Osteoblast (primary cell): ENCODE data around the gene PPP4R3B. TPM values are rescaled to one million over a fixed set of nuclear protein-coding genes. Genes with fewer than 3 reads are reported as not detected.
A peak's percentile ranks its signal among the peaks of the same experiment; 100 is the strongest.

ENCODE experiments used
- DNase-seq: peaks from one replicate; pipeline ENCODE4 v3.0.0; 2011; ENCODE audit warnings: low spot score, mixed read lengths; ENCODE audit not compliant: insufficient read length; ENCODE audit errors: missing footprints
- H2AFZ ChIP-seq: 2 replicates; pipeline ENCODE4 v1.6.0; 2011; ENCODE audit warnings: mild to moderate bottlenecking, low read length
- H3K27ac ChIP-seq: 2 replicates; pipeline ENCODE4 v1.5.1; 2011; ENCODE audit warnings: mild to moderate bottlenecking, low read depth, low read length, moderate library complexity
- H3K27me3 ChIP-seq: 2 replicates; pipeline ENCODE4 v1.6.0; 2012; ENCODE audit warnings: mild to moderate bottlenecking, control low read depth, inconsistent platforms, low read length, moderate library complexity; ENCODE audit not compliant: insufficient read depth
- H3K36me3 ChIP-seq: 2 replicates; pipeline ENCODE4 v1.5.1; 2011; ENCODE audit warnings: mild to moderate bottlenecking, low read length, control low read depth, moderate library complexity; ENCODE audit not compliant: insufficient read depth
- H3K4me1 ChIP-seq: 2 replicates; pipeline ENCODE4 v1.5.1; 2011; ENCODE audit warnings: mild to moderate bottlenecking, low read length, control low read depth, moderate library complexity; ENCODE audit not compliant: insufficient read depth
- H3K4me2 ChIP-seq: 2 replicates; pipeline ENCODE4 v1.6.0; 2011; ENCODE audit warnings: mild to moderate bottlenecking, low read length; ENCODE audit not compliant: insufficient read depth
- H3K4me3 ChIP-seq: fragments of 200-600 bp; sonication (generic); 3 replicates; pipeline ENCODE4 v1.5.1; 2012; ENCODE audit warnings: mild to moderate bottlenecking, low read length, inconsistent platforms; ENCODE audit not compliant: insufficient read depth
- H3K79me2 ChIP-seq: 2 replicates; pipeline ENCODE4 v1.6.0; 2012; ENCODE audit warnings: mild to moderate bottlenecking, low read length, control low read depth, inconsistent platforms; ENCODE audit not compliant: insufficient read depth
- H3K9me3 ChIP-seq: 2 replicates; pipeline ENCODE4 v1.5.1; 2011; ENCODE audit warnings: low read depth, low read length, control low read depth
- H4K20me1 ChIP-seq: 2 replicates; pipeline ENCODE4 v1.6.0; 2012; ENCODE audit warnings: mild to moderate bottlenecking, low read length, control low read depth; ENCODE audit not compliant: insufficient read depth
- CTCF ChIP-seq: IDR thresholded peaks from 2 replicates; pipeline ENCODE4 v1.5.1; 2011; ENCODE audit warnings: mild to moderate bottlenecking, low read depth, low read length, moderate library complexity; ENCODE audit errors: extremely low read depth
- total RNA-seq: library from RNA; depleted of rRNA; stranded (reverse); fragments of >200 nt; gene quantifications from 2 replicates; pipeline ENCODE4 v1.2.3, GENCODE V29; 2012

PPP4R3B gene
- total RNA-seq, 1 donor: 37.6 TPM

DNA sequence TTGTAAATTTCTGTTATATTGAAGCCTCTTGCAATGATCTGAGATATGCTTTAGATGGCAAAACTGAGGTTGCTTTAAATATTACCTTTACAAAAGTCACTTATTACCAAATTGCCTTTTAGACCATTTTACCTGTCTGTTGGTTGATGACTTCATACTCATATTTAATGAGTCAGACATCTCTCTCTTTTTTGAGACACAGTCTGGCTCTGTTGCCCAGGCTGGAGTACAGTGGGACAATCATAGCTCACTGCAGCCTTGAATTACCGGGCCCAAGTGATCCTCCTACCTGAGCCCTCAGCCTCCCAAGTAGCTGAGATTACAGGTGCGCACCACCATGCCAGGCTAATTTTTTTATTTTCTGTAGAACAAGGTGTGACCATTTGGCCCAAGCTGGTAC lies 11.5 kb upstream of the PPP4R3B start:
- no peak for TF ChIP-seq CTCF
- H3K79me2 ChIP-seq: peaks cover 6% of the 10 kb centered on the region
- peaks cover under 1% of the 10 kb centered on the region for H4K20me1 ChIP-seq
- H2AFZ ChIP-seq: no peak overlapping the region
- H3K4me2 ChIP-seq: no peak overlapping the region
- no peak overlapping the region for H3K4me3 ChIP-seq
- no peak for DNase-seq
- H3K36me3 ChIP-seq: peaks cover 14% of the 10 kb centered on the region
- no peaks in the 10 kb centered on the region for H3K9me3 ChIP-seq
- H3K27me3 ChIP-seq: no peaks in the 10 kb centered on the region
- H3K27ac ChIP-seq: no peak overlapping the region
- no peaks in the 10 kb centered on the region for H3K4me1 ChIP-seq

DNA sequence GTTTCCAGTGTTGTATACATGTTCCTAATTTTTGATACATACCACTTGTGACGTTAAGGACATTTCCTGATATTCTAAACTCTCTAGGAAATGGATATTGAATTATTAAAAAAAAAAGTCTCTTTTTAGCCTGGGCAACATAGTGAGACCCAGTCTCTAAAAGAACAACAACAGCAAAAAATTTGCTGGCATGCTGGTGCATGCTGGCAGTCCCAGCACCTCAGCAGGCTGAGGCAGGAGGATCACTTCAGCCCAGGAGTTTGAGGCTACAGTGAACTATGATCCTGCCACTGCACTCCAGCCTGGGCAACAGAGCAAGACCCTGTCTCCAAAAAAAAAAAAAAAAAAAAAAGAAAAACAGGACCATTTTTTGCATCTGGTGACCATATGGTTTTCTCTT lies 10.5 kb upstream of the PPP4R3B start:
- Histone ChIP-seq H3K27me3 (no peaks in the 10 kb centered on the region), H3K27ac (no peak overlapping the region), H3K4me1 (no peaks in the 10 kb centered on the region), H3K79me2 (peaks cover 10% of the 10 kb centered on the region), H3K4me2 (no peak overlapping the region), H3K9me3 (no peaks in the 10 kb centered on the region), H3K4me3 (no peak overlapping the region), H2AFZ (no peak overlapping the region), H3K36me3 (peaks cover 11% of the 10 kb centered on the region), H4K20me1 (peaks cover 3% of the 10 kb centered on the region)
- no peak for DNase-seq
- no peak for TF ChIP-seq CTCF

DNA sequence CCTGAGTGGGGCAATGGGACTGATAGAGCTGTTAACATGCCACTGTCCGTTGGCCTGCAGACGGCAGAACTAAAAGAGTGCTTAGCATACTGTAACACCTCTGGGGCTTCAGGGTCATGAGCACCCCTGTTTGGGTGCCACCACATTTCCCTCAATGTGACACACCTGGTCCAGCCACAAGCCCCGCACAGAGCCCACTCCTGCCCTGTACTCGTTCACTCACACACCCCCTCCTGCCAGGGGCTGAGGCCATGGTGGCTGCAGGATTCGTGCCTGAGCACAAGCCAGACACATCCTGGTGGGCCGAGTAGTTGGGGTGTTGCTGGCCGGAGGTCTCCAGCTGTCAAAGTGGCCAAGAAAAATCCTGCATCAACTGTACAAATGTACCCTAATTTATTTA lies 4.4 kb upstream of the PPP4R3B start:
- H2AFZ ChIP-seq: no peak overlapping the region
- H4K20me1 ChIP-seq: peaks cover 15% of the 10 kb centered on the region
- no peak overlapping the region for H3K4me3 ChIP-seq
- H3K27ac ChIP-seq: no peak overlapping the region
- no peak for DNase-seq
- H3K9me3 ChIP-seq: no peaks in the 10 kb centered on the region
- H3K4me1 ChIP-seq: peaks cover 9% of the 10 kb centered on the region
- no peaks in the 10 kb centered on the region for H3K36me3 ChIP-seq
- no peak for TF ChIP-seq CTCF
- H3K79me2 ChIP-seq: peaks cover 55% of the 10 kb centered on the region
- H3K4me2 ChIP-seq: no peak overlapping the region
- H3K27me3 ChIP-seq: no peaks in the 10 kb centered on the region

- no peaks in the 10 kb centered on the region for H3K9me3 ChIP-seq
- peaks cover 20% of the 10 kb centered on the region for H4K20me1 ChIP-seq
- TF ChIP-seq CTCF: peak; percentile 44
- peak overlapping the region; percentile 8 for H3K4me2 ChIP-seq
- H3K4me1 ChIP-seq: peaks cover 17% of the 10 kb centered on the region
- no peak for DNase-seq
- no peak overlapping the region for H3K4me3 ChIP-seq
- no peak overlapping the region for H3K27ac ChIP-seq
- no peaks in the 10 kb centered on the region for H3K27me3 ChIP-seq
- peaks cover under 1% of the 10 kb centered on the region for H3K36me3 ChIP-seq
- H2AFZ ChIP-seq: no peak overlapping the region
- peaks cover 67% of the 10 kb centered on the region for H3K79me2 ChIP-seq
These were observed 2.8 kb upstream of the PPP4R3B start for GRCh38 chr2:55620123-55620779.
